Gastroesophageal sphincter (tissue), 3 donors: ENCODE results near the gene MTMR10.

Experiments
- POLR2A ChIP-seq, 2 donors: fragments of 450-650 bp; IDR thresholded peaks; one replicate each; pipeline ENCODE4 v1.6.1; 2017; ENCODE audit warnings: antibody characterized with exemption in 2 of 2, mild to moderate bottlenecking in 2 of 2, moderate library complexity in 1 of 2
- POLR2AphosphoS5 ChIP-seq: sonication (generic); formaldehyde crosslinking; IDR thresholded peaks from one replicate; pipeline ENCODE4 v1.6.1; 2017; ENCODE audit warnings: antibody characterized with exemption
- TF ChIP-seq, protein P1 (sequence below), 4 experiments: fragments of 200-600 bp in 2 of 4; fragments of 450-650 bp in 2 of 4; sonication (generic) in 1 of 4; IDR thresholded peaks; one replicate each; pipeline ENCODE4 v1.5.1; 2017 to 2019; ENCODE audit warnings: antibody characterized with exemption in 4 of 4, mild to moderate bottlenecking in 2 of 4, moderate library complexity in 2 of 4

- TF ChIP-seq, protein P1, sequence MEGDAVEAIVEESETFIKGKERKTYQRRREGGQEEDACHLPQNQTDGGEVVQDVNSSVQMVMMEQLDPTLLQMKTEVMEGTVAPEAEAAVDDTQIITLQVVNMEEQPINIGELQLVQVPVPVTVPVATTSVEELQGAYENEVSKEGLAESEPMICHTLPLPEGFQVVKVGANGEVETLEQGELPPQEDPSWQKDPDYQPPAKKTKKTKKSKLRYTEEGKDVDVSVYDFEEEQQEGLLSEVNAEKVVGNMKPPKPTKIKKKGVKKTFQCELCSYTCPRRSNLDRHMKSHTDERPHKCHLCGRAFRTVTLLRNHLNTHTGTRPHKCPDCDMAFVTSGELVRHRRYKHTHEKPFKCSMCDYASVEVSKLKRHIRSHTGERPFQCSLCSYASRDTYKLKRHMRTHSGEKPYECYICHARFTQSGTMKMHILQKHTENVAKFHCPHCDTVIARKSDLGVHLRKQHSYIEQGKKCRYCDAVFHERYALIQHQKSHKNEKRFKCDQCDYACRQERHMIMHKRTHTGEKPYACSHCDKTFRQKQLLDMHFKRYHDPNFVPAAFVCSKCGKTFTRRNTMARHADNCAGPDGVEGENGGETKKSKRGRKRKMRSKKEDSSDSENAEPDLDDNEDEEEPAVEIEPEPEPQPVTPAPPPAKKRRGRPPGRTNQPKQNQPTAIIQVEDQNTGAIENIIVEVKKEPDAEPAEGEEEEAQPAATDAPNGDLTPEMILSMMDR (IDR thresholded peaks at IDR 0.05) = no peak
- TF ChIP-seq POLR2A (IDR thresholded peaks at IDR 0.05) (no peak), POLR2AphosphoS5 (no peak)
Measured at GRCh38 chr15:30978328-30978727, 13.1 kb downstream of the MTMR10 start.
